CD4-positive, alpha-beta T cell (primary cell): ENCODE results near the gene SEBOX. TPM values are rescaled to one million over a fixed set of nuclear protein-coding genes. Genes with fewer than 3 reads are reported as not detected.

Experiments
- ATAC-seq: fragments of 200-7000 bp; cut with Tn5 transposase; one replicate; pipeline ENCODE4 v1.10.0; 2022; ENCODE audit warnings: mild to moderate bottlenecking; ENCODE audit not compliant: poor library complexity
- CTCF ChIA-PET: fragments of 350-600 bp; sonication (Branson Sonifier 250); formaldehyde crosslinking; loops from one replicate; lab custom pipeline; 2021; ENCODE audit warnings: antibody characterized with exemption, inconsistent platforms; lab: Charles Lee
- POLR2A ChIA-PET: fragments of 350-600 bp; sonication (Branson Sonifier 250); formaldehyde crosslinking; loops from one replicate; lab custom pipeline; 2021; ENCODE audit warnings: antibody characterized with exemption, inconsistent platforms; lab: Charles Lee
- DNase-seq, 14 experiments: peaks; one replicate each; pipeline ENCODE4 v3.0.0-alpha.2; 2013 to 2020; ENCODE audit warnings: mixed read lengths in 2 of 14
- H3K27ac ChIP-seq, 2 donors: one replicate each; pipeline versions ENCODE4 v1.5.1 to v1.7.0; 2013; ENCODE audit warnings: low read length in 2 of 2, low read depth in 1 of 2, mild to moderate bottlenecking in 1 of 2
- H3K27me3 ChIP-seq, 2 experiments: 1 replicate in 1 of 2; 2 replicates in 1 of 2; pipeline versions ENCODE4 v1.6.1 to v1.7.0; 2013; ENCODE audit warnings: low read length in 2 of 2, control low read depth in 1 of 2, mild to moderate bottlenecking in 1 of 2, moderate library complexity in 1 of 2; ENCODE audit not compliant: insufficient read depth in 2 of 2, control insufficient read depth in 1 of 2
- H3K36me3 ChIP-seq: one replicate; pipeline ENCODE4 v1.6.1; 2013; ENCODE audit warnings: low read length, control low read depth; ENCODE audit not compliant: insufficient read depth
- H3K4me1 ChIP-seq: one replicate; pipeline ENCODE4 v1.6.1; 2013; ENCODE audit warnings: low read length, control low read depth; ENCODE audit not compliant: insufficient read depth
- H3K4me3 ChIP-seq: one replicate; pipeline ENCODE4 v1.5.1; 2013; ENCODE audit warnings: mild to moderate bottlenecking, low read length, moderate library complexity
- H3K9me3 ChIP-seq, 2 experiments: 1 replicate in 1 of 2; 2 replicates in 1 of 2; pipeline versions ENCODE4 v1.6.1 to v1.7.0; 2013; ENCODE audit warnings: low read length in 2 of 2, mild to moderate bottlenecking in 2 of 2, control low read depth in 1 of 2, moderate library complexity in 1 of 2; ENCODE audit not compliant: control insufficient read depth in 1 of 2, insufficient read depth in 1 of 2
- H3K27ac Mint-ChIP-seq: one replicate; pipeline ENCODE4 v1.8.0; 2020; ENCODE audit warnings: mixed read lengths
- H3K27me3 Mint-ChIP-seq: one replicate; pipeline ENCODE4 v1.8.0; 2021; ENCODE audit warnings: mixed read lengths
- H3K36me3 Mint-ChIP-seq: one replicate; pipeline ENCODE4 v1.8.0; 2021; ENCODE audit warnings: low read depth, mixed read lengths
- H3K4me1 Mint-ChIP-seq: one replicate; pipeline ENCODE4 v1.8.0; 2021; ENCODE audit warnings: low read depth, mixed read lengths
- H3K4me3 Mint-ChIP-seq: one replicate; pipeline ENCODE4 v1.8.0; 2020; ENCODE audit warnings: mild to moderate bottlenecking, mixed read lengths
- H3K9me3 Mint-ChIP-seq: one replicate; pipeline ENCODE4 v1.8.0; 2020; ENCODE audit warnings: mixed read lengths
- intact Hi-C, 2 experiments: fragments of 100-400 bp; cut with DNase I in 1 of 2; cut with micrococcal nuclease in 1 of 2; formaldehyde crosslinking; loops; one replicate each; pipeline versions ENCODE4 v1.15.1 to v1.9.0; 2023 to 2025; cut with DNase I, micrococcal nuclease
- total RNA-seq, 174 experiments: library from RNA in 2 of 174; stranded (reverse) in 2 of 174; gene quantifications; one replicate each; pipeline ENCODE4 v1.2.3 and lab custom pipeline; 2021 to 2026
- TF ChIP-seq, protein P1 (sequence below): fragments of 200-600 bp; IDR thresholded peaks from one replicate; pipeline ENCODE4 v1.8.0; 2022; ENCODE audit warnings: antibody characterized with exemption, mild to moderate bottlenecking

The SEBOX gene
- total RNA-seq, 2 experiments from 2014 or later = not detected

DNA sequence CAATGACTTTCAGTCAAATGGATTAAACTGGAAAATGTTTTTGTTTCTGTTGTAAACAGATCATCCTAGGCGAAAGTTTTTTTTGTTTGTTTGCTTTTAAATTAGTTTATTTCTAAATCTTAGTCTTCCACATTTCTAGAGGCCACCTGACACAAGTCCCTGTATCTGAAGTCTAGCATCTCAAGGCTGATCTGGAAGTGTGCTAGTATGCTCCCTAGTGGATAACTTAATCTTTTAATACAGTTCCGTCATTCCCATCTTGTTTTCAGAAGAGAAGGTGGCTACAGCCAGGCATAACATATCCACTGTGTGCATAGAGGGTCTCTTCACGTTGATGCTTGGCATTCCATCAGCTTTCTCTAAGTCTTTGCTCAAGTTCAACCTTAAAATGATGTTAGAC lies 37.3 kb downstream of the SEBOX start:
- Histone ChIP-seq H3K4me1 (no peaks in the 10 kb centered on the region), H3K36me3 (peaks cover 42% of the 10 kb centered on the region), H3K27ac (no peak overlapping the region), H3K9me3 (no peaks in the 10 kb centered on the region), H3K4me3 (no peak overlapping the region), H3K27me3 (no peaks in the 10 kb centered on the region)
- peaks cover 57% of the 10 kb centered on the region for H3K36me3 Mint-ChIP-seq
- CTCF ChIA-PET = no interaction called here
- ATAC-seq = no peak
- no peak for DNase-seq
- H3K4me1 Mint-ChIP-seq = peaks cover 7% of the 10 kb centered on the region
- H3K27ac Mint-ChIP-seq = no peak overlapping the region
- H3K27me3 Mint-ChIP-seq = no peaks in the 10 kb centered on the region
- POLR2A ChIA-PET = no interaction called here
- no peak overlapping the region for H3K4me3 Mint-ChIP-seq
- TF ChIP-seq, protein P1, sequence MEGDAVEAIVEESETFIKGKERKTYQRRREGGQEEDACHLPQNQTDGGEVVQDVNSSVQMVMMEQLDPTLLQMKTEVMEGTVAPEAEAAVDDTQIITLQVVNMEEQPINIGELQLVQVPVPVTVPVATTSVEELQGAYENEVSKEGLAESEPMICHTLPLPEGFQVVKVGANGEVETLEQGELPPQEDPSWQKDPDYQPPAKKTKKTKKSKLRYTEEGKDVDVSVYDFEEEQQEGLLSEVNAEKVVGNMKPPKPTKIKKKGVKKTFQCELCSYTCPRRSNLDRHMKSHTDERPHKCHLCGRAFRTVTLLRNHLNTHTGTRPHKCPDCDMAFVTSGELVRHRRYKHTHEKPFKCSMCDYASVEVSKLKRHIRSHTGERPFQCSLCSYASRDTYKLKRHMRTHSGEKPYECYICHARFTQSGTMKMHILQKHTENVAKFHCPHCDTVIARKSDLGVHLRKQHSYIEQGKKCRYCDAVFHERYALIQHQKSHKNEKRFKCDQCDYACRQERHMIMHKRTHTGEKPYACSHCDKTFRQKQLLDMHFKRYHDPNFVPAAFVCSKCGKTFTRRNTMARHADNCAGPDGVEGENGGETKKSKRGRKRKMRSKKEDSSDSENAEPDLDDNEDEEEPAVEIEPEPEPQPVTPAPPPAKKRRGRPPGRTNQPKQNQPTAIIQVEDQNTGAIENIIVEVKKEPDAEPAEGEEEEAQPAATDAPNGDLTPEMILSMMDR = no peak
- intact Hi-C loops = no loop called here
- no peaks in the 10 kb centered on the region for H3K9me3 Mint-ChIP-seq

DNA sequence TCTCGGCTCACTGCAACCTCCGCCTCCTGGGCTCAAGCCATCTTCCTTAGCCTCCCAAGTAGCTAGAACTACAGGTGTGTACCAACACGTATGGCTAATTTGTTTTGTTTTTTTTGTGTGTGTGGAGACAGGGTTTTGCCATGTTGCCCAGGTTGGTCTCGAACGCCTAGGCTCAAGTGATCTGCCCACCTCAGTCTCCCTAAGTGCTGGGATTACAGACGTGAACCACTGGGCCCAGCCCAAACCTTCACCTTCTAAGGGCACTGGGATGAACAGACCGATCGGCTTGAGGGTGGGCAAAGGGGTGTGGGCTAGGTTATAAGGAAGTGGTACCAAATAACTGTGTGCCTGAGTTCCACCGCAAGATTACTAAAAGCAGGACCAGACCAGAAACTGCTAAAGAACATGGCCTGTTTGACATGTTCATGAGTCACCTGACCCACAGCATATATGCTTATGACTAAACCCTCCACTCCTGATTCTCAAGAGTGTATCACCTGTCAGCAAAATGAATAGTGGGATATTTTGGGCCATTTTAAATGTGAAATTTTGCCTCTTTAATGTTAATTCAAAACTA lies 37.9 kb downstream of the SEBOX start:
- no peak overlapping the region for H3K27ac ChIP-seq
- no peaks in the 10 kb centered on the region for H3K27me3 Mint-ChIP-seq
- no peaks in the 10 kb centered on the region for H3K4me1 ChIP-seq
- H3K9me3 Mint-ChIP-seq = no peaks in the 10 kb centered on the region
- DNase-seq (no peak), ATAC-seq (no peak)
- no peak overlapping the region for H3K4me3 ChIP-seq
- no peaks in the 10 kb centered on the region for H3K9me3 ChIP-seq
- H3K36me3 Mint-ChIP-seq = peaks cover 52% of the 10 kb centered on the region
- POLR2A ChIA-PET = no interaction called here
- peaks cover 39% of the 10 kb centered on the region for H3K36me3 ChIP-seq
- no peaks in the 10 kb centered on the region for H3K27me3 ChIP-seq
- intact Hi-C loops = no loop called here
- H3K4me3 Mint-ChIP-seq = no peak overlapping the region
- no peak overlapping the region for H3K27ac Mint-ChIP-seq
- CTCF ChIA-PET = no interaction called here
- TF ChIP-seq, protein P1 = no peak
- peaks cover 2% of the 10 kb centered on the region for H3K4me1 Mint-ChIP-seq

DNA sequence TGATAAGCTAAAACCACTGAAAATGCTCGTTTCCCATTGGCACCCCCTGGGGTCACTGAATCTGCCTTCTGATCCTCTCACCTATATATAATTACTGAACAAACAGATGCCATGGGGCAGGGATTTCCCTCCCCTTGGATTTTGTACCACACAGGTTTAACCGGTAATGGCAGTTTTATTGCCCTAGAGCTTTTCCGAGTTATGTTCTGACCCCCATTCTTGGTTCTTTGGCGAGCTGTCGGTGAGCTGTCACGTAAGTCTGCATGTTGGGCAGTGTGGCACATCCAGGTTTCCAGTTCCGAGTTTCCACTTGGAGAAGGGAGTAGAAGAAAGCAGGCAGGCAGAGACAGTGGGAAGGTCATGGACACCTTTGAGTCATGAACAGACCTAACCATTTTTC lies 38.9 kb downstream of the SEBOX start:
- Mint-ChIP-seq H3K36me3 (peaks cover 43% of the 10 kb centered on the region), H3K9me3 (no peaks in the 10 kb centered on the region), H3K27ac (no peak overlapping the region), H3K4me3 (no peak overlapping the region), H3K4me1 (no peaks in the 10 kb centered on the region), H3K27me3 (no peaks in the 10 kb centered on the region)
- no peaks in the 10 kb centered on the region for H3K4me1 ChIP-seq
- POLR2A ChIA-PET = interaction anchor here (1.8 kb wide), 1 partner anchor 9 kb away, joined by 7 read pairs; the partner anchor contains the start of genes IFT20 and TNFAIP1
- ATAC-seq (no peak), DNase-seq (no peak)
- no peaks in the 10 kb centered on the region for H3K27me3 ChIP-seq
- no peaks in the 10 kb centered on the region for H3K9me3 ChIP-seq
- no peak overlapping the region for H3K27ac ChIP-seq
- H3K36me3 ChIP-seq = peaks cover 29% of the 10 kb centered on the region
- CTCF ChIA-PET = no interaction called here
- intact Hi-C loops = no loop called here
- H3K4me3 ChIP-seq = no peak overlapping the region
- TF ChIP-seq, protein P1 = no peak
